H9 (cell line): ENCODE data around the gene VWF. TPM values are rescaled to one million over a fixed set of nuclear protein-coding genes. Genes with fewer than 3 reads are reported as not detected.

Experiments
- DNase-seq: peaks from one replicate; pipeline ENCODE4 v3.0.0-alpha.2; 2017
- H2AFZ ChIP-seq: one replicate; pipeline ENCODE4 v1.6.1; 2013; ENCODE audit warnings: mild to moderate bottlenecking, low read length, control low read depth, moderate library complexity
- H2AK5ac ChIP-seq: 2 replicates; pipeline ENCODE4 v1.6.1; 2013; ENCODE audit warnings: low read length, control low read depth, mixed read lengths; ENCODE audit not compliant: insufficient read length
- H2BK120ac ChIP-seq: one replicate; pipeline ENCODE4 v1.6.1; 2013; ENCODE audit warnings: low read depth, mild to moderate bottlenecking, low read length, control low read depth, inconsistent platforms; ENCODE audit not compliant: poor library complexity, severe bottlenecking
- H2BK12ac ChIP-seq: 2 replicates; pipeline ENCODE4 v1.6.1; 2013; ENCODE audit warnings: low read length, control low read depth, mixed read lengths, low read depth; ENCODE audit not compliant: insufficient read length
- H2BK15ac ChIP-seq: 2 replicates; pipeline ENCODE4 v1.6.1; 2013; ENCODE audit warnings: low read depth, low read length, control low read depth
- H2BK20ac ChIP-seq: one replicate; pipeline ENCODE4 v1.6.1; 2013; ENCODE audit warnings: low read depth, mild to moderate bottlenecking, low read length, control low read depth, inconsistent platforms; ENCODE audit not compliant: poor library complexity, severe bottlenecking
- H2BK5ac ChIP-seq: 2 replicates; pipeline ENCODE4 v1.6.1; 2013; ENCODE audit warnings: low read length, control low read depth, mixed read lengths; ENCODE audit not compliant: insufficient read length
- H3K14ac ChIP-seq: 2 replicates; pipeline ENCODE4 v1.6.1; 2013; ENCODE audit warnings: low read length, control low read depth; ENCODE audit not compliant: insufficient read depth
- H3K18ac ChIP-seq: 2 replicates; pipeline ENCODE4 v1.6.1; 2013; ENCODE audit warnings: low read depth, mild to moderate bottlenecking, mixed read lengths, low read length, control low read depth; ENCODE audit not compliant: insufficient read length
- H3K23ac ChIP-seq: 2 replicates; pipeline ENCODE4 v1.6.1; 2013; ENCODE audit warnings: low read length, control low read depth, mixed read lengths, low read depth; ENCODE audit not compliant: insufficient read length
- H3K23me2 ChIP-seq: 2 replicates; pipeline ENCODE4 v1.6.1; 2013; ENCODE audit warnings: low read depth, mild to moderate bottlenecking, mixed read lengths, low read length, control low read depth; ENCODE audit not compliant: insufficient read length, poor library complexity, severe bottlenecking
- H3K27ac ChIP-seq: 2 replicates; pipeline ENCODE4 v1.5.1; 2013; ENCODE audit warnings: low read length, control low read depth, mixed read lengths, low read depth; ENCODE audit not compliant: insufficient read length
- H3K27me3 ChIP-seq: 2 replicates; pipeline ENCODE4 v1.6.1; 2013; ENCODE audit warnings: low read length, control low read depth, inconsistent platforms; ENCODE audit not compliant: insufficient read depth
- H3K4ac ChIP-seq: 2 replicates; pipeline ENCODE4 v1.6.1; 2013; ENCODE audit warnings: low read depth, mild to moderate bottlenecking, control low read depth, inconsistent platforms, low read length, moderate library complexity
- H3K4me1 ChIP-seq: 2 replicates; pipeline ENCODE4 v1.6.1; 2013; ENCODE audit warnings: low read length, control low read depth, inconsistent platforms; ENCODE audit not compliant: insufficient read depth
- H3K4me2 ChIP-seq: 2 replicates; pipeline ENCODE4 v1.6.1; 2013; ENCODE audit warnings: low read length, control low read depth, mixed read lengths; ENCODE audit not compliant: insufficient read length, insufficient read depth
- H3K56ac ChIP-seq: 2 replicates; pipeline ENCODE4 v1.6.1; 2013; ENCODE audit warnings: low read depth, mild to moderate bottlenecking, mixed read lengths, low read length, control low read depth; ENCODE audit not compliant: insufficient read length
- H3K79me1 ChIP-seq: 2 replicates; pipeline ENCODE4 v1.6.1; 2013; ENCODE audit warnings: low read depth, mild to moderate bottlenecking, moderate library complexity, low read length, control low read depth, inconsistent platforms; ENCODE audit not compliant: insufficient read depth, poor library complexity, severe bottlenecking
- H3K79me2 ChIP-seq: 2 replicates; pipeline ENCODE4 v1.6.1; 2013; ENCODE audit warnings: low read length, control low read depth, inconsistent platforms; ENCODE audit not compliant: insufficient read depth
- H3K9ac ChIP-seq: 2 replicates; pipeline ENCODE4 v1.6.1; 2013; ENCODE audit warnings: low read length, control low read depth, mixed read lengths; ENCODE audit not compliant: insufficient read length; ENCODE audit errors: extremely low read depth
- H3K9me3 ChIP-seq: one replicate; pipeline ENCODE4 v1.6.1; 2013; ENCODE audit warnings: low read depth, low read length, inconsistent platforms; ENCODE audit not compliant: control insufficient read depth
- H3T11ph ChIP-seq: one replicate; pipeline ENCODE4 v1.6.1; 2013; ENCODE audit warnings: mild to moderate bottlenecking, low read length, control low read depth, inconsistent platforms
- H4K20me1 ChIP-seq: one replicate; pipeline ENCODE4 v1.6.1; 2013; ENCODE audit not compliant: control insufficient read depth, insufficient read length, insufficient read depth
- H4K5ac ChIP-seq: 2 replicates; pipeline ENCODE4 v1.6.1; 2013; ENCODE audit warnings: low read depth, mild to moderate bottlenecking, mixed read lengths, low read length, control low read depth; ENCODE audit not compliant: insufficient read length
- H4K8ac ChIP-seq: replicated peaks from 2 replicates; pipeline ENCODE4 v1.6.1; 2013; ENCODE audit warnings: low read length, control low read depth, mixed read lengths, low read depth; ENCODE audit not compliant: insufficient read length
- H4K91ac ChIP-seq: 2 replicates; pipeline ENCODE4 v1.6.1; 2013; ENCODE audit warnings: low read depth, mild to moderate bottlenecking, moderate library complexity, mixed read lengths, low read length, control low read depth; ENCODE audit not compliant: insufficient read length
- H3K27ac Mint-ChIP-seq, 3 experiments: 2 replicates in 2 of 3; 3 replicates in 1 of 3; pipeline ENCODE4 v1.8.0; 2020 to 2021; ENCODE audit warnings: mixed read lengths in 3 of 3, mild to moderate bottlenecking in 1 of 3, moderate library complexity in 1 of 3
- H3K27me3 Mint-ChIP-seq: 2 replicates; pipeline ENCODE4 v1.8.0; 2021; ENCODE audit warnings: low read depth, mild to moderate bottlenecking, moderate library complexity, mixed read lengths
- H3K36me3 Mint-ChIP-seq, 3 experiments: 2 replicates in 2 of 3; 3 replicates in 1 of 3; pipeline ENCODE4 v1.8.0; 2020 to 2021; ENCODE audit warnings: low read depth in 3 of 3, mixed read lengths in 3 of 3; ENCODE audit not compliant: insufficient read depth in 1 of 3
- H3K4me1 Mint-ChIP-seq, 2 experiments: 2 replicates each; pipeline ENCODE4 v1.8.0; 2020; ENCODE audit warnings: mixed read lengths in 2 of 2
- H3K4me3 Mint-ChIP-seq, 2 experiments: 2 replicates in 1 of 2; 3 replicates in 1 of 2; pipeline ENCODE4 v1.8.0; 2020 to 2021; ENCODE audit warnings: mild to moderate bottlenecking in 2 of 2, mixed read lengths in 2 of 2, moderate library complexity in 1 of 2
- H3K9me3 Mint-ChIP-seq, 2 experiments: 2 replicates in 1 of 2; 3 replicates in 1 of 2; pipeline ENCODE4 v1.8.0; 2020; ENCODE audit warnings: mild to moderate bottlenecking in 2 of 2, mixed read lengths in 2 of 2, moderate library complexity in 1 of 2
- CTCF ChIP-seq: fragments of 200-600 bp; sonication (generic); conservative IDR thresholded peaks from 3 replicates; pipeline ENCODE4 v1.8.0; 2021; ENCODE audit warnings: antibody characterized with exemption, mild to moderate bottlenecking
- WGBS: extraction: QIAGEN DNeasy Blood & Tissue Kit; methylation state at CpG from one replicate; pipeline ENCODE4 v1.1.7; 2013; ENCODE audit warnings: missing lambda C conversion rate, low lambda C conversion rate, mixed read lengths; ENCODE audit not compliant: insufficient read length; ENCODE audit errors: extremely low coverage; 5-methylcytosine and 5-hydroxymethylcytosine counted together
- total RNA-seq: library from RNA; stranded (reverse); gene quantifications from 2 replicates; pipeline ENCODE4 v1.2.1, GENCODE V29; 2021

VWF gene
- total RNA-seq, 1 experiment from 2014 or later = 0.17 TPM

- H3K27ac Mint-ChIP-seq = no peak overlapping the region
- H3K4me3 Mint-ChIP-seq = no peak overlapping the region
- no peaks in the 10 kb centered on the region for H3K9me3 Mint-ChIP-seq
- Histone ChIP-seq H3T11ph (no peak overlapping the region), H2BK120ac (no peak overlapping the region), H3K27ac (no peak overlapping the region), H2BK12ac (no peak overlapping the region), H3K9ac (no peak overlapping the region), H4K91ac (no peak overlapping the region), H2AFZ (no peak overlapping the region), H3K23ac (no peak overlapping the region), H4K8ac (no peak overlapping the region), H3K56ac (no peak overlapping the region), H2AK5ac (no peak overlapping the region), H4K20me1 (peaks cover 4% of the 10 kb centered on the region), H3K27me3 (no peaks in the 10 kb centered on the region), H3K18ac (no peak overlapping the region), H3K4me2 (no peak overlapping the region), H3K23me2 (no peaks in the 10 kb centered on the region), H3K9me3 (no peaks in the 10 kb centered on the region), H3K79me2 (no peaks in the 10 kb centered on the region), H3K4ac (no peak overlapping the region), H3K79me1 (no peaks in the 10 kb centered on the region), H2BK15ac (no peak overlapping the region), H4K5ac (no peak overlapping the region), H3K4me1 (no peaks in the 10 kb centered on the region), H3K14ac (no peak overlapping the region), H2BK20ac (no peak overlapping the region), H2BK5ac (no peak overlapping the region)
- peaks cover 2% of the 10 kb centered on the region; the same call in 1 of the 2 replicates for H3K27me3 Mint-ChIP-seq
- no peak for DNase-seq
- no peaks in the 10 kb centered on the region; a peak in 1 of 4 replicates for H3K4me1 Mint-ChIP-seq
- H3K36me3 Mint-ChIP-seq = no peaks in the 10 kb centered on the region
- TF ChIP-seq CTCF = no peak
- WGBS = no CpG with 5 or more reads among the region's 4 CpGs
These were observed 48.4 kb upstream of the VWF start for GRCh38 chr12:6172862-6173261.
